GM23338 (cell line): ENCODE results near the gene RPLP2. TPM values are rescaled to one million over a fixed set of nuclear protein-coding genes. Genes with fewer than 3 reads are reported as not detected.

Source experiments
- ATAC-seq: fragments of 200-7000 bp; cut with Tn5 transposase; 3 replicates; pipeline ENCODE4 v1.9.1; 2020
- DNase-seq: peaks from one replicate; pipeline ENCODE4 v3.0.0-alpha.2; 2015; ENCODE audit warnings: low spot score
- H2AFZ ChIP-seq: fragments of 200-600 bp; sonication (generic); 2 replicates; pipeline ENCODE4 v1.8.0; 2016; ENCODE audit warnings: antibody characterized with exemption, mild to moderate bottlenecking, moderate library complexity
- H3F3A ChIP-seq: fragments of 200-600 bp; sonication (generic); replicated peaks from 2 replicates; pipeline ENCODE4 v1.8.0; 2017; ENCODE audit warnings: antibody characterized with exemption, mixed run types, low read depth
- H3K27ac ChIP-seq: fragments of 200-600 bp; sonication (generic); 2 replicates; pipeline ENCODE4 v1.6.1; 2016; ENCODE audit warnings: low read depth
- H3K27me3 ChIP-seq: fragments of 200-600 bp; sonication (generic); 2 replicates; pipeline ENCODE4 v1.8.0; 2016; ENCODE audit warnings: mild to moderate bottlenecking, mixed run types, moderate library complexity; ENCODE audit not compliant: insufficient read depth
- H3K36me3 ChIP-seq: fragments of 200-600 bp; sonication (generic); 2 replicates; pipeline ENCODE4 v1.8.0; 2016; ENCODE audit warnings: mild to moderate bottlenecking; ENCODE audit not compliant: insufficient read depth
- H3K4me1 ChIP-seq: fragments of 200-600 bp; sonication (generic); 2 replicates; pipeline ENCODE4 v1.8.0; 2016; ENCODE audit warnings: mild to moderate bottlenecking, moderate library complexity; ENCODE audit not compliant: insufficient read depth
- H3K4me2 ChIP-seq: fragments of 200-600 bp; sonication (generic); 2 replicates; pipeline ENCODE4 v1.7.1; 2017; ENCODE audit warnings: mixed run types
- H3K4me3 ChIP-seq: fragments of 200-600 bp; sonication (generic); 2 replicates; pipeline ENCODE4 v1.6.1; 2016; ENCODE audit warnings: mixed run types
- H3K79me2 ChIP-seq: fragments of 200-600 bp; sonication (generic); replicated peaks from 2 replicates; pipeline ENCODE4 v1.8.0; 2017; ENCODE audit warnings: mild to moderate bottlenecking; ENCODE audit not compliant: insufficient read depth
- H3K9me2 ChIP-seq: fragments of 200-600 bp; sonication (generic); 2 replicates; pipeline ENCODE4 v1.8.0; 2017; ENCODE audit not compliant: insufficient read depth
- H4K20me1 ChIP-seq: fragments of 200-600 bp; sonication (generic); replicated peaks from 2 replicates; pipeline ENCODE4 v1.8.0; 2017; ENCODE audit warnings: mild to moderate bottlenecking; ENCODE audit not compliant: insufficient read depth
- H3K27ac Mint-ChIP-seq: 2 replicates; pipeline ENCODE4 v1.8.0; 2020; ENCODE audit warnings: inconsistent platforms, mild to moderate bottlenecking, moderate library complexity, mixed read lengths
- H3K27me3 Mint-ChIP-seq: 3 replicates; pipeline ENCODE4 v1.8.0; 2022; ENCODE audit warnings: low read depth, mild to moderate bottlenecking, moderate library complexity, mixed read lengths, inconsistent platforms; ENCODE audit not compliant: insufficient read depth, poor library complexity
- H3K36me3 Mint-ChIP-seq: 3 replicates; pipeline ENCODE4 v1.8.0; 2021; ENCODE audit warnings: low read depth, mild to moderate bottlenecking, inconsistent platforms, moderate library complexity, mixed read lengths
- H3K4me1 Mint-ChIP-seq: 3 replicates; pipeline ENCODE4 v1.8.0; 2020; ENCODE audit warnings: mild to moderate bottlenecking, inconsistent platforms, mixed read lengths
- H3K4me3 Mint-ChIP-seq: 3 replicates; pipeline ENCODE4 v1.8.0; 2021; ENCODE audit warnings: moderate library complexity, mild to moderate bottlenecking, inconsistent platforms, mixed read lengths
- H3K9me3 Mint-ChIP-seq: 3 replicates; pipeline ENCODE4 v1.8.0; 2020; ENCODE audit warnings: moderate library complexity, mild to moderate bottlenecking, inconsistent platforms, mixed read lengths
- JUNB ChIP-seq: IDR thresholded peaks from one replicate; pipeline ENCODE4 v1.6.1; 2016; ENCODE audit warnings: antibody characterized with exemption; ENCODE audit not compliant: unreplicated experiment
- POLR2AphosphoS5 ChIP-seq: IDR thresholded peaks from 2 replicates; pipeline ENCODE4 v1.6.1; 2016; ENCODE audit warnings: antibody characterized with exemption, low read depth
- REST ChIP-seq: IDR thresholded peaks from one replicate; pipeline ENCODE4 v1.6.1; 2018; ENCODE audit warnings: antibody characterized with exemption; ENCODE audit not compliant: unreplicated experiment
- ZNF114 ChIP-seq: fragments of 250-450 bp; sonication (Bioruptor Pico); IDR thresholded peaks from 2 replicates; pipeline ENCODE4 v1.5.0; 2020; ENCODE audit warnings: mild to moderate bottlenecking, moderate library complexity
- polyA plus RNA-seq: library from polyadenylated mRNA; unstranded; fragments of >200 nt; fragmentation: Nextera tagmentation; extraction: Ambion mirVana; gene quantifications from 2 replicates; pipeline ENCODE4 v1.2.1, GENCODE V29; 2016
- total RNA-seq: library from RNA; depleted of rRNA; stranded (reverse); fragments of >200 nt; shearing (Covaris generic); gene quantifications from 2 replicates; pipeline ENCODE4 v1.2.3, GENCODE V29; 2014
- TF ChIP-seq, protein P1 (sequence below): fragments of 250-450 bp; sonication (Bioruptor Pico); IDR thresholded peaks from 2 replicates; pipeline ENCODE4 v1.5.0; 2020; ENCODE audit warnings: mild to moderate bottlenecking, moderate library complexity
- TF ChIP-seq, protein P2 (sequence below), 2 experiments: fragments of 200-600 bp in 1 of 2; sonication (generic) in 1 of 2; conservative IDR thresholded peaks; 2 replicates each; pipeline versions ENCODE4 v1.5.1 to v1.6.1; 2016 to 2017; ENCODE audit warnings: antibody characterized with exemption in 2 of 2, low read depth in 2 of 2, mild to moderate bottlenecking in 2 of 2, moderate library complexity in 1 of 2

Gene RPLP2
- total and polyA plus RNA-seq, 2 experiments from 2014 or later = 518 to 1,782 TPM

- TF ChIP-seq, protein P1, sequence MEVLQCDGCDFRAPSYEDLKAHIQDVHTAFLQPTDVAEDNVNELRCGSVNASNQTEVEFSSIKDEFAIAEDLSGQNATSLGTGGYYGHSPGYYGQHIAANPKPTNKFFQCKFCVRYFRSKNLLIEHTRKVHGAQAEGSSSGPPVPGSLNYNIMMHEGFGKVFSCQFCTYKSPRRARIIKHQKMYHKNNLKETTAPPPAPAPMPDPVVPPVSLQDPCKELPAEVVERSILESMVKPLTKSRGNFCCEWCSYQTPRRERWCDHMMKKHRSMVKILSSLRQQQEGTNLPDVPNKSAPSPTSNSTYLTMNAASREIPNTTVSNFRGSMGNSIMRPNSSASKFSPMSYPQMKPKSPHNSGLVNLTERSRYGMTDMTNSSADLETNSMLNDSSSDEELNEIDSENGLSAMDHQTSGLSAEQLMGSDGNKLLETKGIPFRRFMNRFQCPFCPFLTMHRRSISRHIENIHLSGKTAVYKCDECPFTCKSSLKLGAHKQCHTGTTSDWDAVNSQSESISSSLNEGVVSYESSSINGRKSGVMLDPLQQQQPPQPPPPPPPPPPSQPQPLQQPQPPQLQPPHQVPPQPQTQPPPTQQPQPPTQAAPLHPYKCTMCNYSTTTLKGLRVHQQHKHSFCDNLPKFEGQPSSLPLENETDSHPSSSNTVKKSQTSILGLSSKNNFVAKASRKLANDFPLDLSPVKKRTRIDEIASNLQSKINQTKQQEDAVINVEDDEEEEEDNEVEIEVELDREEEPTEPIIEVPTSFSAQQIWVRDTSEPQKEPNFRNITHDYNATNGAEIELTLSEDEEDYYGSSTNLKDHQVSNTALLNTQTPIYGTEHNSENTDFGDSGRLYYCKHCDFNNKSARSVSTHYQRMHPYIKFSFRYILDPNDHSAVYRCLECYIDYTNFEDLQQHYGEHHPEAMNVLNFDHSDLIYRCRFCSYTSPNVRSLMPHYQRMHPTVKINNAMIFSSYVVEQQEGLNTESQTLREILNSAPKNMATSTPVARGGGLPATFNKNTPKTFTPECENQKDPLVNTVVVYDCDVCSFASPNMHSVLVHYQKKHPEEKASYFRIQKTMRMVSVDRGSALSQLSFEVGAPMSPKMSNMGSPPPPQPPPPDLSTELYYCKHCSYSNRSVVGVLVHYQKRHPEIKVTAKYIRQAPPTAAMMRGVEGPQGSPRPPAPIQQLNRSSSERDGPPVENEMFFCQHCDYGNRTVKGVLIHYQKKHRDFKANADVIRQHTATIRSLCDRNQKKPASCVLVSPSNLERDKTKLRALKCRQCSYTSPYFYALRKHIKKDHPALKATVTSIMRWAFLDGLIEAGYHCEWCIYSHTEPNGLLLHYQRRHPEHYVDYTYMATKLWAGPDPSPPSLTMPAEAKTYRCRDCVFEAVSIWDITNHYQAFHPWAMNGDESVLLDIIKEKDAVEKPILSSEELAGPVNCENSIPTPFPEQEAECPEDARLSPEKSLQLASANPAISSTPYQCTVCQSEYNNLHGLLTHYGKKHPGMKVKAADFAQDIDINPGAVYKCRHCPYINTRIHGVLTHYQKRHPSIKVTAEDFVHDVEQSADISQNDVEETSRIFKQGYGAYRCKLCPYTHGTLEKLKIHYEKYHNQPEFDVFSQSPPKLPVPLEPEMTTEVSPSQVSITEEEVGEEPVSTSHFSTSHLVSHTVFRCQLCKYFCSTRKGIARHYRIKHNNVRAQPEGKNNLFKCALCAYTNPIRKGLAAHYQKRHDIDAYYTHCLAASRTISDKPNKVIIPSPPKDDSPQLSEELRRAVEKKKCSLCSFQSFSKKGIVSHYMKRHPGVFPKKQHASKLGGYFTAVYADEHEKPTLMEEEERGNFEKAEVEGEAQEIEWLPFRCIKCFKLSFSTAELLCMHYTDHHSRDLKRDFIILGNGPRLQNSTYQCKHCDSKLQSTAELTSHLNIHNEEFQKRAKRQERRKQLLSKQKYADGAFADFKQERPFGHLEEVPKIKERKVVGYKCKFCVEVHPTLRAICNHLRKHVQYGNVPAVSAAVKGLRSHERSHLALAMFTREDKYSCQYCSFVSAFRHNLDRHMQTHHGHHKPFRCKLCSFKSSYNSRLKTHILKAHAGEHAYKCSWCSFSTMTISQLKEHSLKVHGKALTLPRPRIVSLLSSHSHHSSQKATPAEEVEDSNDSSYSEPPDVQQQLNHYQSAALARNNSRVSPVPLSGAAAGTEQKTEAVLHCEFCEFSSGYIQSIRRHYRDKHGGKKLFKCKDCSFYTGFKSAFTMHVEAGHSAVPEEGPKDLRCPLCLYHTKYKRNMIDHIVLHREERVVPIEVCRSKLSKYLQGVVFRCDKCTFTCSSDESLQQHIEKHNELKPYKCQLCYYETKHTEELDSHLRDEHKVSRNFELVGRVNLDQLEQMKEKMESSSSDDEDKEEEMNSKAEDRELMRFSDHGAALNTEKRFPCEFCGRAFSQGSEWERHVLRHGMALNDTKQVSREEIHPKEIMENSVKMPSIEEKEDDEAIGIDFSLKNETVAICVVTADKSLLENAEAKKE (CRISPR knock-in tag) = no peak
- TF ChIP-seq REST (no peak), ZNF114 (no peak)
Observed at GRCh38 chr11:782264-783174, 27.2 kb upstream of the RPLP2 start (continued).

- H3K4me3 ChIP-seq = peak overlapping the region; percentile 7; the same call in 1 of the 2 replicates
- ATAC-seq = peak; percentile 95
Observed at GRCh38 chr11:783581-784015, 26.2 kb upstream of the RPLP2 start.

More at GRCh38 chr11:783581-784015, 26.2 kb upstream of the RPLP2 start:
- H3K27ac Mint-ChIP-seq = peak overlapping the region; percentile 63; the same call in 1 of the 2 replicates
- Histone ChIP-seq H4K20me1 (peaks cover 11% of the 10 kb centered on the region), H3K9me2 (no peaks in the 10 kb centered on the region), H3K27ac (no peak overlapping the region), H2AFZ (no peak overlapping the region), H3F3A (peaks cover 10% of the 10 kb centered on the region), H3K79me2 (peaks cover under 1% of the 10 kb centered on the region; the same call in 1 of the 2 replicates), H3K4me1 (peaks cover 14% of the 10 kb centered on the region), H3K4me2 (peak overlapping the region; percentile 19), H3K27me3 (no peaks in the 10 kb centered on the region), H3K36me3 (no peaks in the 10 kb centered on the region)
- H3K27me3 Mint-ChIP-seq = peaks cover 13% of the 10 kb centered on the region
- H3K9me3 Mint-ChIP-seq = no peaks in the 10 kb centered on the region
- peaks cover 33% of the 10 kb centered on the region for H3K4me1 Mint-ChIP-seq
- peaks cover 18% of the 10 kb centered on the region for H3K36me3 Mint-ChIP-seq
- TF ChIP-seq POLR2AphosphoS5 = peak; percentile 41; the same call in 1 of the 2 replicates
- TF ChIP-seq, protein P2, sequence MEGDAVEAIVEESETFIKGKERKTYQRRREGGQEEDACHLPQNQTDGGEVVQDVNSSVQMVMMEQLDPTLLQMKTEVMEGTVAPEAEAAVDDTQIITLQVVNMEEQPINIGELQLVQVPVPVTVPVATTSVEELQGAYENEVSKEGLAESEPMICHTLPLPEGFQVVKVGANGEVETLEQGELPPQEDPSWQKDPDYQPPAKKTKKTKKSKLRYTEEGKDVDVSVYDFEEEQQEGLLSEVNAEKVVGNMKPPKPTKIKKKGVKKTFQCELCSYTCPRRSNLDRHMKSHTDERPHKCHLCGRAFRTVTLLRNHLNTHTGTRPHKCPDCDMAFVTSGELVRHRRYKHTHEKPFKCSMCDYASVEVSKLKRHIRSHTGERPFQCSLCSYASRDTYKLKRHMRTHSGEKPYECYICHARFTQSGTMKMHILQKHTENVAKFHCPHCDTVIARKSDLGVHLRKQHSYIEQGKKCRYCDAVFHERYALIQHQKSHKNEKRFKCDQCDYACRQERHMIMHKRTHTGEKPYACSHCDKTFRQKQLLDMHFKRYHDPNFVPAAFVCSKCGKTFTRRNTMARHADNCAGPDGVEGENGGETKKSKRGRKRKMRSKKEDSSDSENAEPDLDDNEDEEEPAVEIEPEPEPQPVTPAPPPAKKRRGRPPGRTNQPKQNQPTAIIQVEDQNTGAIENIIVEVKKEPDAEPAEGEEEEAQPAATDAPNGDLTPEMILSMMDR (conservative IDR thresholded peaks at IDR 0.05; ENCODE audit: low read depth in 2 of 2) = peak; percentile 79 to 95
- TF ChIP-seq JUNB = no peak
- H3K4me3 Mint-ChIP-seq = peak overlapping the region; percentile 59
- DNase-seq = peak; percentile 98
